OCI-M1 (cell line): ENCODE results near the gene HOXA5.
A peak's percentile ranks its signal among the peaks of the same experiment; 100 is the strongest.

Source experiments
- DNase-seq: peaks from one replicate; lab custom pipeline; 2025; lab: John Stamatoyannopoulos, UW

The HOXA5 gene

DNA sequence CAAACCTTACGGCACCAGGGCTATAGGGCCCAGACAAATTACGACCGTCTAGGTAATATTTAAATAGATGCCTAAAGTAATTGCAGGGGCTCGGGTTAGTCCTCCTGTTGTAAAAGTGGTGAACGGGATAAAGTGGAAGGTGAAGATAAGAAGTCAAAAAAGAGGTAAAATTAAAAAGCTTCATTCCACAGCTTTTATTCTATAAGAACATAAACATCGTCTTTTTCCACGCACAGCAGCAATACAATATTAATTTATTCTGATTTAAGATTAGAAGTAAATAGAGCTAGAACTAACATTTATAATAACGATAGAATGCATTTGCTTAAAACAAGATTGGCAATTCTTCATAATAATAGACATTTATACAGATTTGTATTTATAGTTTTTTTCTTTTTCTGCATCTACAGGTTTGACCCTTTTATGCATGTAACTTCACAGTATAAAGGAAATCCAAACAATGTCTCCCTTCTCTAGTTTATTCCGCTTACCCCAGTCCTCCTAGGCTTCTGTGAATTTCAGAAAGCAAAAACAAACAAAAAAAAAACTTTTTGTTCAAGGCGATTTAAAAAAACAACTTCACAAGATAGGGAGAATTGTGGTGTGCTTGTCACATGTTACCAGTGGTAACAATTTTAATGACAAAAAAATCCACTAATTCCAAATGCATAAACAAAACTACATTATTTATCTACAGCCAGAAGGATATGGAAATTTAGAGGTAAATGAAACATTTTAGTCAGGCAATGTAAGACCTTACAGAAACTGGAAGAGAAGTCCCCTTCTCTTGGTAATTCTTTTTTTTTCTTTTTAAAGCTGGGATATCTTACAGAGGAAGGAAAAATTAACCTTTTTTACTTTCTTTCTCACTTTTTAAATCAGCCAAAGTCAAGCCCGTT is 27.2 kb upstream of the HOXA5 start:
- DNase-seq, result no peak

DNA sequence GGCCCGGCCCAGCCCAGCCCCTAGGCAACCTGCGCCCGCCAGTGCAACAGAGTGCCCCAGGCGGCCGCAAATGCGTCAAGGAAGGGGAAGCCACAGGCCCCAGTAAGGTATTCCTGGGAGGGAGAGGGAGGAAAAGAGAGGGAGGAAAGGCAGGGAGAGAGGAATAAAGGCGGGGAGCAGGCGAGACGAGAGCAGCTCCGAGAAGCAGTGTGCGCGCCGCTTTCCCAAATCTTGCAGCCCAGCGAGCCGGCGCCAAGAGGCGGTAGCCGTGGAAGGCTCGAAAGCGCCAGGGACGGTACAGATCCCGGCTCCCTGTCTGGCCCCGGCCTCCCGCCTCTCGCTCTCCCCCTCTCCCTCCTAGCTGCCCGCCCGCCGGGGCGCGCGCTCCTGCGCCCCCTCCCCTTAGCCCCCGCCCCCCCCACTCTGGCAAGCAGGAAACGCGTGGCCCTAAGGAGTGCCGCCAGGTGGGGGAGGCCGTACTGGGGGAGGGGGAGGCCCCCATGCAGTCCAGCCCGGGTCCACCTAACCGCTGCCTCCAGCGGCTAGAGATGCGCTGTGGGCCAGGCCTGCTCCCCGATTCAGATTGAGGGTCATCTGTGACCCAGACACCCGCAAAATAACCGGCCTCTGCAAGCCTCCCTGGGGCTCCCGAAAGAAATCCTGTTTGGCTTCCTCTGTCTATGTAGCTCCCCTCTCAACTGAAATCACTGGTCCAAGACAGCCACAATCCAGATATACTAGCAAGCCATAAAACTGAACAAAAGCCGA is 26.4 kb upstream of the HOXA5 start:
- no peak for DNase-seq

DNA sequence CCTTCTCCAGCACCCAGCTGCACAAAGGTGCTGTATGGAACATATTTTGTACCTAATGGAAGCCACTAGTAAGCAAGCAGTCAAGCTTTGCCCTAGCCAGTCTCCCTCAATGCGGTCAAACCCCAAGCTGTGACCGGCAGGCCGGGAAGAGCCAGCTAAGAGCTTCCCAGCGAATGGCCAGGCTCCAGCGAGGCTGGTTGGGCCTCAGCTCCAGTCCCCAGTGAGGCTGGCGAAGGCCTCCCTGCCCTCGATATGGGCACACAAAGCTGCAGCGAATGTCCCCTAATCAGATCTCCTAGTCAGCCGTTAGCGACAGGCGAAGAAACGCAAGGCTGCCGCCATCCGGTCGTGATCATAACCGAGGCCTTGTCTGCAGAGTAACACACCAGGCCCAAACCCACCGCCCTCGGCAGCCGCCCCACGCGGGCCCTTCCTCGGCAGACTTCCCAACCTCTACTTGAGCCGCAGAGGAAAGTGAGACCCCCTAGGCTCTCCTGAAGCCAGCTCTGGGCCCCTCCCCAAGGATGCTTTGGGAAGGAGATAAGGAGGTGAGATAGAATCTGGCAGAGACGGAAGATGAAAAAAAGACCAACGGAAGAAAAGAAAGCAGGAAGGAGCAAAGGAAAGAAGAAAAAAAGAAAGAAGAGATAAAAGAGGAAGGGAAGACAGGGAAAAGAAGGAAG is 24.9 kb upstream of the HOXA5 start:
- no peak for DNase-seq

DNA sequence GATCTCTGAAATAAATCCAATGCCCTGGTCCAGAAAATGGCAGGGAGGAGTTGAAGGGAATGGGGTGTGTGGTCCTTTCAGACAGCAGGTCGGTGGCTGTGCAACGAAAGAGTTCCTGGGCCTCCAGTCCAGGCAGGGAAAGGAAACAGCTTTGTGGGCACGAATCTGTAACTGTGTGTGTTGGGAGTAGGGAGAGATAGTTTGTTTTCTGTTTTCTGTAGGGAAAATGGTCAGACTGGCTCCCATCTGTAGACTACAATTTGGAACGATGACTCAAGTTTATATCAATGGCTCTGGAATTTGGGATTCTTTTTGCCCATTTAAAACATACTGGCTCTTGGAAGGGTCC is 24.4 kb upstream of the HOXA5 start:
- DNase-seq, result no peak

DNA sequence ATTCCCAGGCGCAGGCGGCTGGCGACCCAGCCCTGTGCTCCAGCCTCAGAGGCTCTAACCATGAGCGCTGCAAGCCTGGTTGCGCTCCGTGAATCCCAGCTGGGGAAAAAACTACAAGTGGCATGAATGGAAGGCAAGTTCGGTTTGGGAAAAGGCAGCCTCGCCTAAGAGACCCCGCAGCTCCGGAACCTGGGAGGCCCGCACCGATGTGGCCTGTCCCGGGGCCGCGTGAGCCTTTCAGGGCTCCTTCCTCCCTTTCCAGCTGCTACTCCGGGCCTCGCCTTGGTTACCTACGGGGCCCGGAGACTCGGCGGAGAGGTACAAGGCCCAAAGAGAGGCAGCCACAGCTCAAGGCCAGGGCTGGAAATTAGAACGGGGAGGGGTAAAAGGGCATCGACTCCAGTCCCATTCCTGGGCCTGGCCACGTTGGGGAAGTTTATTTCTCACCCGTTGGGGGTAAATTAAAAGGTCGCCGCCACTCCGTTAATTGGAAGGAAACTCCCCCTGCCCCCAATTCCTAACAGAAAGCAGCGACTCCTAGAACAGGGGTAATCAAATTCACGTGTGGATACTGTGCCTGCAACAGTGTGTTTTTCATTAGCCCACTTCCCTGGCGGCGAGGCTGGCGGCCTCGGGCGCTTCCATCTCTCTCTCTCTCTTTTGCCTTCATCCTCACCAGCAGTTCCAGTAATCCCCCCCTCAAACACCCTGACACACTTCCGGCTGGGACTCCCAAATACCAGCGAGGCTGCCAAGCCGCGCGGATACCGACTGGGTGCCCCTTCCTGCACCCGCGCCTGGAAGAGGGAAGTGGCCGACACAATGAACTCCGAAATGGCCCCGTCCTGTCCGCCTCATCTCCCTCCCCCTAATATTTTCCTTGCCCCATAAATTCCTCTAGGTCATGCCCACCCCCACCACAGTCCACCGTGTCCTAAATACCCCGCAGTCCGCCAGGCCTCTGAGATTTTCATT is 23.3 kb upstream of the HOXA5 start:
- DNase-seq, result no peak

DNA sequence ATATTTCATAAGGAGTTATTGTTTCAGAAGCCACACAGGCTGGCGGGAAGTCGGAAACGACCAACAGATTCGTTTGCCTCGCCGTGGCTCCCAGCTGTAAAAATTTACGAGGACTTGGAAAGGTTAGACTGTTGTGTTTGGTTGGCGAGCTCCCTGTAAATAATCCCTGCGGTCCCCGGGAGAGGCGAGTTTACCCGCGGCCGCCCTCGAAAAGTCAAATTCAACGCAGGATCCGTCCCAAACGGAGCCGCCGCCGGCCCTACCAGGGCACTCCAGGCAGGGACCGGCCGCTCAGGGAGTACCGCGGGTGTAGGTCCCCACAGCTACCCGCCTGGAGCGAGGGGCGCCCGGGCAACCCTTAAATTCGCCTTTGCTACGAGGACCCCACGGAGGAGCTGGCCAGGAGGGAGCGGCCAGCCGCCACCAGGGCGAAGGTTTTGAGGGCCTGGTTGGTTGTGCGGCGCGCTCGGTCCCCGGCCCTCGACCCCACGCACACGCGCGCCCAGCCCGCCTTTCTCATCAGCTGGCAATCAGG is 22.6 kb upstream of the HOXA5 start:
- DNase-seq, result no peak

DNA sequence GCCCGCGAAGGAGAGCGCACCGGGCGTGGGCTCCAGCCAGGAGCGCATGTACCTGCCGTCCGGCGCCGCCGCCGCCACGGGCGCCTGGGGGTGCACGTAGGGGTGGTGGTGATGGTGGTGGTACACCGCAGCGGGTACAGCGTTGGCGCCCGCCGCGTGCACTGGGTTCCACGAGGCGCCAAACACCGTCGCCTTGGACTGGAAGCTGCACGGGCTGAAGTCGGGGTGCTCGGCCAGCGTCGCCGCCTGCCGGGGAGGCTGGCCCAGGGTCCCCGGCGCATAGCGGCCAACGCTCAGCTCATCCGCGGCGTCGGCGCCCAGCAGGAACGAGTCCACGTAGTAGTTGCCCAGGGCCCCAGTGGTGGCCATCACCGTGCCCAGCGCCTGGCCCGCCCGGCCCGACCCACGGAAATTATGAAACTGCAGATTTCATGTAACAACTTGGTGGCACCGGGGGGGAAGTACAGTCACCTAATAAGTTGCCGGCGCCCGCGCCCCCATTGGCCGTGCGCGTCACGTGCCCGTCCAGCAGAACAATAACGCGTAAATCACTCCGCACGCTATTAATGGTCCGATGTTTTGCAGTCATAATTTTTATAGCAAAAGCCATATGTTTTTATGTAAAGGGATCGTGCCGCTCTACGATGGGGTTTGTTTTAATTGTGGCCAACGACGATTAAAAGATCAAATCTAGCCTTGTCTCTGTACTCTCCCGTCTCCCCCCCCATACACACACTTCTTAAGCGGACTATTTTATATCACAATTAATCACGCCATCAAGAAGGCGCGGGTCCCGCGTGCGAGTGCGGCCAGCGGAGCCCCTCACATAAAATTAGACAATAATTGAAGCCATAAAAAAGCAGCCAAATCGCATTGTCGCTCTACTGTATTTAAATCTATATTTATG is 21.9 kb upstream of the HOXA5 start, which contains the start of gene HOXA9:
Gene HOXA9 (minus strand): TSS at position 449 of the 907 bp plus-strand sequence. CDS start 80 bp downstream, at position 369.
- DNase-seq, result no peak

DNA sequence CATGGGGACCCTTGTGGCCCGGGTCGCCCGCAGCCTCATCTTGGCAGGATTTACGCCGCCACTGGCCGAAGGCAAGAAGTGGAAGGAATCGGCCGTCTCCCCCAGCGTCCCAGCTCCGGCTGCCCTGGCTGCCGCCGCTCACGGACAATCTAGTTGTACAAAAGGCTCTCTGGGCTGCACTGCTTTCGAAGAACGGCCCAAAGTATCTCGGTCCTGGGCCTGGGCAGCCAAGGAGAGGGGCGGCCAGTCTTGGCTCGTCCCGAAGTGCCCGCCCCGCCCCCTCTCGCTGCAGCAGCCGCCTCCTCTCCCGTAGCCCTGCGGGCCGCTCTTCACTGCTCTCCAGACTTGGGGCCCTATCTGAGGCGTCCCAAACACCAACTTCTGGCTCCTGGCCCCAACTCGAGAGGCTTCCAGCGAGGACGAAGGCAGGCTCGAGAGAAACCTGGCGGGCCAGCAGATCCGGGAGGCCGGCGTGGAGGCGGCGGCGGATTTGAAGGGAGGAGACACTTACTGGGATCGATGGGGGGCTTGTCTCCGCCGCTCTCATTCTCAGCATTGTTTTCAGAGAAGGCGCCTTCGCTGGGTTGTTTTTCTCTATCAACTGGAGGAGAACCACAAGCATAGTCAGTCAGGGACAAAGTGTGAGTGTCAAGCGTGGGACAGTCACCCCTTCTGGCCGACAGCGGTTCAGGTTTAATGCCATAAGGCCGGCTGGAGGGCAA is 21.0 kb upstream of the HOXA5 start:
- DNase-seq, result no peak

DNA sequence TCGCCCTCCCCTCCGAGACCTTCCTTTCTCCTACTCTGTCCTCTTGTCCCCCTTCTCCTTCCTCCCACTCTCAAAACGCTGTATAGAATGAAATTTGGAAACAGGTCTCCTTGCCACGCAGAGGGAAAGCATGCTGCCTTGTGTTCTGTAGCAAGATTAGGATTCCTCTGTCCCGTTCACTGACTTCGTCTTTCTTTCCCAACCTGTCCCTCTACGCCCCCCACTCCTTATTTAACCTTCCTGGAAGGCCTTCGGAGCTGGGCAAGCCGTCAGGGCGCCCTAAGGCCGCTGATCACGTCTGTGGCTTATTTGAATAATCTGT is 20.5 kb upstream of the HOXA5 start:
- no peak for DNase-seq

DNA sequence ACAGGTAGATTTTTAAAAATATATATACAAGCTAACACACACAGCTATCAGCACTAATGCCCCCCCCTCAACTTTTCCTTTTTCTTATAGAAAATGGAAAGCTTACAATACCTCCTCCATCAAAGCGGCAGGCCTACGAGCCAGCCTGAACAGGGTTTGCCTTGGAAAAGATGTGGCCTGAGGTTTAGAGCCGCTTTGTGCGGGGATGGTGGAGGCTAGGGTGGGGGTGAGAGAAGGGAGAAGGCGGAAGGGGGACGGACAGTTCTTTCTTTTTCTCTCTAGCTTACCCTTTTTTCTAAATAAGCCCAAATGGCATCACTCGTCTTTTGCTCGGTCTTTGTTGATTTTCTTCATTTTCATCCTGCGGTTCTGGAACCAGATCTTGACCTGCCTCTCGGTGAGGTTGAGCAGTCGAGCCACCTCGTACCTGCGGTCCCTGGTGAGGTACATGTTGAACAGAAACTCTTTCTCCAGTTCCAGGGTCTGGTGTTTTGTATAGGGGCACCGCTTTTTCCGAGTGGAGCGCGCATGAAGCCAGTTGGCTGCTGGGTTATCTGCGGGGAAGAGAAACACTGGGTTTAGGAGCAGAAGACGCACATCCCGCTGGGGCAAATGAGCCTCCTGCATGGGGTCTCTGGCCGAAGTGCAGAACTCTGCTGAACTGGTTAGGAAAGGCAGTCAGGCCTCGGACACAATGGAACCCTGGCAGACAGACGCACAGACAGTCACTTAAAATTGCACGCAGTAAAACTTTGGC is 20.0 kb upstream of the HOXA5 start:
- no peak for DNase-seq

DNA sequence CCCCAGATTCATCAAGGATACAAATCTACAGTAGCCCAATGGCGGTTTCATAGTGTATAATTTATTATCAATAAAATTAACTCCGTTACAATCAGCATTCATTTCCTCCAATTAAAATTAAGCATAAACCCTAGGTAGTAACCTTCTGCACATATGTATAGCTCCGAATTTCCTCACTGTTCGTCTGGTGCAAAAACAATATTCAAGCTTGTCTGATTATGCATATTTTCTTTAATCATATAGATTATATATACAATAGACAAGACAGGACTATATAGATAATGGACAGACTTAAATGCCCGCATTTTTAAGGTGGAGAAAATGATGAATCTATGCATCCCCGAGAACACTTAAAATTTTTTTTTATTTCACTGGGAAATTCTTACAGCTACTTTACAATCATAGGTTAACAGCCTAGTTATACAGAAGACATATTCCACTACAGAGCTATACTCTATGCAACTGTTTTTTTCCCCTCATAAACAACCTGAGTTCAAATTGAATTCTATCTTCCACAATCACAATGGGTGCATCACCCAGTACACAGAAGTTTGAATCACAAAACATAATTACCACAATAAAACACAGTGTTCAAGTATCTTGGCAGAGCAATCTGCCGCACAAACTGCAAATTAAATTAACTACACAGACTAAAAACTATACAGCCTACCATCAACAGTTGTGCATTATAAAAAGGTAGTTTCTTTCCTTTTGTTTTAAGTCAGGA is 19.2 kb upstream of the HOXA5 start:
- DNase-seq, result no peak

DNA sequence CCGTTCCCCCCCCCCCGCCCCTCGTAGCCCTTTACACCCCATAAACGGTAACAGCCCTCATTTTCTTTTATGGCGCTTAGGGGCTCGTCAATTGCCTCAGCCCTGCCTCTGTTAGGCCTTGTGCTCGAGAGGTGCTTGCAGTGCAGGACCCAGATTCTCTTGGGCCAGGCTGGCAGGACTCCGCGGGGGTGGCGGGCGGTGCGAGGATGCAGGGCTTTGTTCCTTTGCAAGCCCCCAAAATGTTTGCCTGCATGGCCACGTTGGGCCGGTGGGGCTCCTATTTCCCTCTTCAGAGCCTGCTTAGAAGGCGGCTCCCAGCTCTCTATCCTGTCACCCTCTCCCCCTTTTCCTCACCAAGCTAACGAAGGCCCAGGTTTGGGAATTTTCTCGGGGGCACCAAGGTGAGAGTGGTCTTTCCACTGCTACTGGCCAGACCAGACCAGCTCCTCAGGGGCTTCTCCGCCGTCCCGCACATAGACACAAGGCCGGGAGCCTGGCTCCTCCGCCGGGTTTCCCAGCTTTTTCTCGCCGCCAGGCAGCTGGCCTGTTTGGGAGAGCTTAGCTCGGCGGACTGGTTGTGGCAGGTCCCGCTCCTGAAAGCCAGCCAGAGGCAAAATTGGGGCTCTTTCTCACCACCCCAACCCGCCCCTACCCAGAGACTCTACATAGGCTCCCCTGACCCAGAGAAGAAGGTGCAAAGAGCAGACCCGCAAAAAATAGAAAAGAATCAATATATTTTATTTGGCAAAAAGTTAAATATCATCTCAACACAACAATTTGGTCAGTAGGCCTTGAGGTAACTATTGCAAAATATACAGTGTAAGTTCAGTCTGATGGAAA is 18.5 kb upstream of the HOXA5 start:
- DNase-seq, result no peak

DNA sequence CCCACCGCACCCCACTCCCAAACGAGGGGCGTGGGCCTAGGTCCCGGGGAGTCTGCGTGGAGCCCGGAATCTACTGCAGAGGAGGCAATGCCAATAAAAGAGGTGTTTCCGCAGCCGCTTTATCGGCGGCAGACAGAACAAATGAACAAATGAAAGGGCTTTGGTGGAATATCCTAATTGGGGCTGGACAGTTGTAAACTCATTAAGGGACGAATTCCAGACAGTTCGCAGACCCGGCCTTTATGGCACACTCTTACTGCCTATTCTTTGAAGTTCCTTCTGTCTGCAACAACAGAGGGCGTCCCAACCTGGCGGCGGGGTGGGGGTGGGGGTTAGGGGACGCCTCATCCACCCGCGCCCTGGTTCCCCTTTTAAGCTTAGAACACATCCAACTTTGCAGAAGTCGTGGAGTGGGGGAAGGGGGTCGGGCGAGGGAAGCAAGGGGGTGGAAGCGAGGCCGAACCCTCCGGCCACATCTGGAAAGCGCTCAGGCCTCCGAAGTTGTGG is 17.8 kb upstream of the HOXA5 start:
- DNase-seq, result peak; percentile 52

DNA sequence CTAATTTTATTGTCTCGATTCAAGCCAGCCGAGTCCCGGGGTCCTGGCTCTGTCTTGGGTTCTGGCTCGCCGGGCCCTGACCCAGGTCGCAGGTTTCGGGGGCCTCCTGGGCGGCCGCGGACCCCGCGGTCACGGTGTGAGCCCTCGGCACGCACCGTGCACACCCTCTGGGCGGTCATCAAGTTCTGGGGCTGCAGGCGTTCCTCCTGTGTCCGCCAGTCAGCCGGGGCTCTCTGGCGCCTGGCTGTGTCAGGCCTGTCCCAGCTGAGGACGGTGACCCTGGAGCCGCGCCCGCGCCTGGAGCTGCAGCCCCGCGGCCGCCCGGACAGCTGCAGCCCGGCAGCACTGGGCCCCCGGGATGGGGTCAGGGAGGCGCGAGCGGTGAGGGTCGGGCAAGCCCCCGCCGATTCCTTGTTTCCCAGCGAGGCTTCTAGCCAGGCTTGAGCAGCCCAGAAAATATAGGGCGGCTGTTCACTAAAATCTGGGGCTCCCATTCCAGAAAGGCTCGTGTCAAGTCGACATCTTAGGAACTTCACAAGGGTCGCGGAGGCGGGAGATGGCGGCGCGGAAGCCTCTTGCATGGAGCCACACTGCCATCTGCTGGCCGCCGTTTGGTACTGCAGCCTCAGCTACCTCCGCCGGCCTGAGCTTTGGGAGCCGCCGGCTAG is 17.2 kb upstream of the HOXA5 start:
- peak; percentile 79 for DNase-seq

DNA sequence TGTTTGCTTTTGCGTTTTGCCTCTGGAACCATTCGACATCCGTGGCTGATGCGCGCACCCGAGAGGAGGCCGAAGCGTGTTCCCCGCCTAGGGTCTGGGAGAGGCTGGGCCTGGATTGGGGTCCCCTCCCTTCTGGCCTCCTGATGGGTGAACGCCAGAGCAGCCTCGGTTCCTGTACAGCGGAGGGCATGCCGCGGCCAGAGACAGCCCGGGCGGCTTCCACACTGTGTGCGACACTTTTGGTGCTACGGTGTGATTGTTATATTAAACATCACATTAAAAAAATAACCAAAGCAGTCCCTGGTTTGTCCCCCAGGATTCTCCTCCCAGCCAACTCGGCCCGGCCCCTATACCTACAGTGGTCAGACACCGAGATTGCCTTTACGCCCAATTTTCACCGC is 16.7 kb upstream of the HOXA5 start:
- DNase-seq, result no peak
